Mesenchymal stem cell (in vitro differentiated cells and primary cell): ENCODE results near the gene PTPN14.

ENCODE experiments used
- DNase-seq: peaks from one replicate; pipeline ENCODE4 v3.0.0-alpha.2; 2013
- H2AFZ ChIP-seq: one replicate; pipeline ENCODE4 v1.6.1; 2013; ENCODE audit warnings: low read depth, mild to moderate bottlenecking, control low read depth, inconsistent platforms, low read length, moderate library complexity
- H2AK5ac ChIP-seq: 2 replicates; pipeline ENCODE4 v1.6.1; 2013; ENCODE audit warnings: low read length, moderate library complexity, mild to moderate bottlenecking, inconsistent platforms; ENCODE audit not compliant: severe bottlenecking
- H2BK120ac ChIP-seq: one replicate; pipeline ENCODE4 v1.6.1; 2013; ENCODE audit warnings: low read depth, mild to moderate bottlenecking, inconsistent platforms, low read length, moderate library complexity
- H2BK12ac ChIP-seq, 2 experiments: one replicate each; pipeline ENCODE4 v1.6.1; 2013; ENCODE audit warnings: inconsistent platforms in 2 of 2, low read length in 2 of 2, mild to moderate bottlenecking in 2 of 2, moderate library complexity in 2 of 2, control low read depth in 1 of 2
- H2BK15ac ChIP-seq: one replicate; pipeline ENCODE4 v1.6.1; 2013; ENCODE audit warnings: mild to moderate bottlenecking, low read depth, inconsistent platforms; ENCODE audit not compliant: poor library complexity, severe bottlenecking
- H2BK5ac ChIP-seq: 2 replicates; pipeline ENCODE4 v1.6.1; 2013; ENCODE audit warnings: low read depth, mild to moderate bottlenecking, low read length, control low read depth, inconsistent platforms; ENCODE audit not compliant: poor library complexity, severe bottlenecking
- H3K14ac ChIP-seq, 2 experiments: one replicate each; pipeline ENCODE4 v1.6.1; 2013; ENCODE audit warnings: inconsistent platforms in 2 of 2, low read length in 2 of 2, control low read depth in 1 of 2, mild to moderate bottlenecking in 1 of 2, moderate library complexity in 1 of 2
- H3K18ac ChIP-seq, 2 experiments: one replicate each; pipeline ENCODE4 v1.6.1; 2013; ENCODE audit warnings: inconsistent platforms in 2 of 2, low read length in 2 of 2, control low read depth in 1 of 2, low read depth in 1 of 2, mild to moderate bottlenecking in 1 of 2
- H3K23ac ChIP-seq, 2 experiments: one replicate each; pipeline ENCODE4 v1.6.1; 2013; ENCODE audit warnings: inconsistent platforms in 2 of 2, low read length in 2 of 2, mild to moderate bottlenecking in 2 of 2, moderate library complexity in 2 of 2, control low read depth in 1 of 2
- H3K27ac ChIP-seq: 2 replicates; pipeline ENCODE4 v1.5.1; 2013; ENCODE audit warnings: mild to moderate bottlenecking, moderate library complexity, low read length, control low read depth, inconsistent platforms; ENCODE audit not compliant: poor library complexity, severe bottlenecking
- H3K27me3 ChIP-seq, 2 experiments: 2 replicates each; pipeline versions ENCODE4 v1.6.1 to v1.7.0; 2013; ENCODE audit warnings: low read length in 2 of 2, mild to moderate bottlenecking in 2 of 2, moderate library complexity in 2 of 2, control low read depth in 1 of 2, inconsistent platforms in 1 of 2; ENCODE audit not compliant: control insufficient read depth in 1 of 2, insufficient read depth in 1 of 2
- H3K36me3 ChIP-seq, 2 experiments: 2 replicates each; pipeline versions ENCODE4 v1.6.1 to v1.7.0; 2013; ENCODE audit warnings: low read length in 2 of 2, control low read depth in 1 of 2, inconsistent platforms in 1 of 2, low read depth in 1 of 2, mild to moderate bottlenecking in 1 of 2; ENCODE audit not compliant: insufficient read depth in 2 of 2, control insufficient read depth in 1 of 2
- H3K4ac ChIP-seq, 2 experiments: one replicate each; pipeline ENCODE4 v1.6.1; 2013; ENCODE audit warnings: inconsistent platforms in 2 of 2, low read length in 2 of 2, mild to moderate bottlenecking in 2 of 2, moderate library complexity in 2 of 2, control low read depth in 1 of 2, low read depth in 1 of 2
- H3K4me1 ChIP-seq: 2 replicates; pipeline ENCODE4 v1.6.1; 2013; ENCODE audit warnings: low read depth, low read length, control low read depth; ENCODE audit not compliant: control insufficient read depth, insufficient read depth
- H3K4me2 ChIP-seq: 2 replicates; pipeline ENCODE4 v1.6.1; 2013; ENCODE audit warnings: low read length, mild to moderate bottlenecking, inconsistent platforms; ENCODE audit not compliant: poor library complexity, severe bottlenecking
- H3K4me3 ChIP-seq, 2 experiments: 2 replicates each; pipeline versions ENCODE4 v1.5.1 to v1.7.0; 2013; ENCODE audit warnings: low read length in 2 of 2, mild to moderate bottlenecking in 2 of 2, control low read depth in 1 of 2, low read depth in 1 of 2; ENCODE audit not compliant: insufficient read depth in 1 of 2
- H3K79me1 ChIP-seq: replicated peaks from 2 replicates; pipeline ENCODE4 v1.6.1; 2013; ENCODE audit warnings: mild to moderate bottlenecking, control low read depth, low read length, inconsistent platforms; ENCODE audit not compliant: poor library complexity, severe bottlenecking
- H3K9ac ChIP-seq: 2 replicates; pipeline ENCODE4 v1.7.0; 2013; ENCODE audit warnings: mild to moderate bottlenecking, low read length, moderate library complexity
- H3K9me3 ChIP-seq: 2 replicates; pipeline ENCODE4 v1.7.0; 2013; ENCODE audit warnings: mild to moderate bottlenecking, low read length; ENCODE audit not compliant: control insufficient read depth
- H4K8ac ChIP-seq: one replicate; pipeline ENCODE4 v1.6.1; 2013; ENCODE audit warnings: inconsistent platforms, mild to moderate bottlenecking, low read length, moderate library complexity
- H4K91ac ChIP-seq: one replicate; pipeline ENCODE4 v1.6.1; 2013; ENCODE audit warnings: mild to moderate bottlenecking, low read length, inconsistent platforms
- WGBS: methylation state at CpG from one replicate; pipeline ENCODE4 v1.1.7; 2013; ENCODE audit warnings: mixed read lengths; 5-methylcytosine and 5-hydroxymethylcytosine counted together

Gene PTPN14

GRCh38 chr1:214379236-214379970 is 172.0 kb downstream of the PTPN14 start:
- peaks cover 14% of the 10 kb centered on the region for H3K4me1 ChIP-seq
- no peak overlapping the region for H3K23ac ChIP-seq
- H3K18ac ChIP-seq = peak overlapping the region; percentile 23 to 64
- peaks cover 2% of the 10 kb centered on the region for H3K79me1 ChIP-seq
- H2BK12ac ChIP-seq = peak overlapping the region in 1 of 2 experiments; percentile 60
- WGBS = 85% methylated on average over 6 of the region's 6 CpGs
- no peak overlapping the region for H4K8ac ChIP-seq
- H3K36me3 ChIP-seq = peaks cover 36 to 92% of the 10 kb centered on the region in 2 experiments
- no peak overlapping the region for H3K4me2 ChIP-seq
- no peak overlapping the region for H2BK5ac ChIP-seq
- H3K14ac ChIP-seq = peak overlapping the region in 1 of 2 experiments; percentile 42
- no peak for DNase-seq
- no peak overlapping the region for H3K9ac ChIP-seq
- H3K27me3 ChIP-seq = no peaks in the 10 kb centered on the region
- H2BK15ac ChIP-seq = no peak overlapping the region
- H2AK5ac ChIP-seq = peak overlapping the region; percentile 35
- H3K9me3 ChIP-seq = no peaks in the 10 kb centered on the region
- H2BK120ac ChIP-seq = no peak overlapping the region
- no peak overlapping the region for H4K91ac ChIP-seq
- no peak overlapping the region for H3K4ac ChIP-seq
- H3K27ac ChIP-seq = peak overlapping the region; percentile 80
- H2AFZ ChIP-seq = no peak overlapping the region
- no peak overlapping the region for H3K4me3 ChIP-seq

GRCh38 chr1:214378492-214378891 is 172.9 kb downstream of the PTPN14 start:
- peaks cover 27 to 92% of the 10 kb centered on the region in 2 experiments for H3K36me3 ChIP-seq
- no peak overlapping the region for H3K9ac ChIP-seq
- H3K4me2 ChIP-seq = no peak overlapping the region
- peak overlapping the region in 1 of 2 experiments; percentile 53 for H3K14ac ChIP-seq
- H3K4me1 ChIP-seq = peaks cover 12% of the 10 kb centered on the region
- DNase-seq = no peak
- H3K4ac ChIP-seq = peak overlapping the region; percentile 3 to 24
- H3K27ac ChIP-seq = peak overlapping the region; percentile 80
- H2BK12ac ChIP-seq = peak overlapping the region; percentile 7 to 70
- H2BK120ac ChIP-seq = peak overlapping the region; percentile 74
- H2BK5ac ChIP-seq = no peak overlapping the region
- H2AK5ac ChIP-seq = peak overlapping the region; percentile 19
- 76% methylated on average over 8 of the region's 8 CpGs for WGBS
- H4K8ac ChIP-seq = peak overlapping the region; percentile 52
- H3K9me3 ChIP-seq = no peaks in the 10 kb centered on the region
- no peaks in the 10 kb centered on the region for H3K79me1 ChIP-seq
- H2AFZ ChIP-seq = no peak overlapping the region
- H4K91ac ChIP-seq = no peak overlapping the region
- no peaks in the 10 kb centered on the region for H3K27me3 ChIP-seq
- no peak overlapping the region for H3K4me3 ChIP-seq
- no peak overlapping the region for H2BK15ac ChIP-seq
- no peak overlapping the region for H3K23ac ChIP-seq
- peak overlapping the region; percentile 40 to 75 for H3K18ac ChIP-seq

- H3K9ac ChIP-seq = no peak overlapping the region
- peak overlapping the region; percentile 80 for H3K27ac ChIP-seq
- no peak overlapping the region for H4K91ac ChIP-seq
- no peaks in the 10 kb centered on the region for H3K9me3 ChIP-seq
- no peak overlapping the region for H3K23ac ChIP-seq
- DNase-seq = peak; percentile 71
- H2BK120ac ChIP-seq = peak overlapping the region; percentile 27
- no peak overlapping the region for H3K14ac ChIP-seq
- peak overlapping the region in 1 of 2 experiments; percentile 83 for H3K18ac ChIP-seq
- no peak overlapping the region for H3K4me3 ChIP-seq
- no peak overlapping the region for H3K4me2 ChIP-seq
- H2AK5ac ChIP-seq = peak overlapping the region; percentile 89
- peaks cover 24 to 90% of the 10 kb centered on the region in 2 experiments for H3K36me3 ChIP-seq
- H2BK5ac ChIP-seq = no peak overlapping the region
- no peaks in the 10 kb centered on the region for H3K79me1 ChIP-seq
- H3K27me3 ChIP-seq = no peaks in the 10 kb centered on the region
- WGBS = 77% methylated on average over 8 of the region's 9 CpGs
- peaks cover 12% of the 10 kb centered on the region for H3K4me1 ChIP-seq
- H2AFZ ChIP-seq = no peak overlapping the region
- H2BK15ac ChIP-seq = no peak overlapping the region
- H4K8ac ChIP-seq = no peak overlapping the region
- no peak overlapping the region for H3K4ac ChIP-seq
- H2BK12ac ChIP-seq = peak overlapping the region; percentile 39 to 40
Observed at GRCh38 chr1:214377886-214378285, 173.5 kb downstream of the PTPN14 start.

- H2BK120ac ChIP-seq = peak overlapping the region; percentile 27
- H4K8ac ChIP-seq = no peak overlapping the region
- WGBS = 100% methylated on average over 1 of the region's 2 CpGs
- no peak overlapping the region for H3K23ac ChIP-seq
- no peak overlapping the region for H2BK5ac ChIP-seq
- peak overlapping the region in 1 of 2 experiments; percentile 40 for H2BK12ac ChIP-seq
- H3K4me1 ChIP-seq = peaks cover 13% of the 10 kb centered on the region
- no peaks in the 10 kb centered on the region for H3K79me1 ChIP-seq
- H4K91ac ChIP-seq = no peak overlapping the region
- DNase-seq = no peak
- H3K14ac ChIP-seq = no peak overlapping the region
- peak overlapping the region; percentile 89 for H2AK5ac ChIP-seq
- no peak overlapping the region for H3K9ac ChIP-seq
- H3K9me3 ChIP-seq = no peaks in the 10 kb centered on the region
- no peaks in the 10 kb centered on the region for H3K27me3 ChIP-seq
- H3K4ac ChIP-seq = no peak overlapping the region
- no peak overlapping the region for H2BK15ac ChIP-seq
- H3K36me3 ChIP-seq = peaks cover 27 to 89% of the 10 kb centered on the region in 2 experiments
- H3K4me2 ChIP-seq = no peak overlapping the region
- H3K18ac ChIP-seq = peak overlapping the region in 1 of 2 experiments; percentile 83
- peak overlapping the region; percentile 64 for H3K27ac ChIP-seq
- H2AFZ ChIP-seq = no peak overlapping the region
- H3K4me3 ChIP-seq = no peak overlapping the region
Observed at GRCh38 chr1:214377485-214377884, 173.9 kb downstream of the PTPN14 start.
